ENCODE measurements around the gene KLC4.

Gene KLC4

GRCh38 chr6:43059168-43060033 lies at the start of gene KLC4, which contains the start of gene MRPL2:
KLC4 (plus strand) TSS chr6:43059631; CDS start chr6:43061336, 1,705 bp downstream.
MRPL2 (minus strand) TSS chr6:43059434; CDS start chr6:43059381, 53 bp downstream.
- DNase-seq (ENCODE audit: low spot score) = peak; percentile 99

- no peak for DNase-seq (ENCODE audit: low spot score)
Measured at GRCh38 chr6:43011207-43011606, 48.2 kb upstream of the KLC4 start.

- no peak for DNase-seq (ENCODE audit: low spot score)
Measured at GRCh38 chr6:43012364-43012763, 47.1 kb upstream of the KLC4 start.

- DNase-seq (ENCODE audit: low spot score) = no peak
Measured at GRCh38 chr6:43013097-43013842, 46.2 kb upstream of the KLC4 start.

GRCh38 chr6:43013843-43014433 lies 45.5 kb upstream of the KLC4 start, which contains the start of the genes KLHDC3 and MEA1:
KLHDC3 (plus strand) TSS chr6:43014249; CDS start chr6:43017193, 2,944 bp downstream.
MEA1 (minus strand) TSS chr6:43013946; CDS start chr6:43013813, 133 bp downstream.
- DNase-seq (ENCODE audit: low spot score) = peak; percentile 98

GRCh38 chr6:43014434-43014909 lies 45.0 kb upstream of the KLC4 start:
- DNase-seq (ENCODE audit: low spot score) = no peak

GRCh38 chr6:43016176-43016942 lies 43.1 kb upstream of the KLC4 start:
- no peak for DNase-seq (ENCODE audit: low spot score)

- no peak for DNase-seq (ENCODE audit: low spot score)
Measured at GRCh38 chr6:43016943-43017334, 42.5 kb upstream of the KLC4 start.

GRCh38 chr6:43019152-43019551 lies 40.3 kb upstream of the KLC4 start:
- DNase-seq (ENCODE audit: low spot score) = no peak

GRCh38 chr6:43020052-43020705 lies 39.3 kb upstream of the KLC4 start:
- no peak for DNase-seq (ENCODE audit: low spot score)

- DNase-seq (ENCODE audit: low spot score) = no peak
Measured at GRCh38 chr6:43020847-43021246, 38.6 kb upstream of the KLC4 start.

GRCh38 chr6:43021270-43022047 lies 38.0 kb upstream of the KLC4 start, which contains the start of gene RRP36:
RRP36 (plus strand) TSS chr6:43021623; CDS start chr6:43021655, 32 bp downstream.
- DNase-seq (ENCODE audit: low spot score) = peak; percentile 74

- no peak for DNase-seq (ENCODE audit: low spot score)
Measured at GRCh38 chr6:43024436-43024835, 35.0 kb upstream of the KLC4 start.

GRCh38 chr6:43026365-43026764 lies 33.1 kb upstream of the KLC4 start:
- no peak for DNase-seq (ENCODE audit: low spot score)

GRCh38 chr6:43029120-43029519 lies 30.3 kb upstream of the KLC4 start:
- no peak for DNase-seq (ENCODE audit: low spot score)

- DNase-seq (ENCODE audit: low spot score) = no peak
Measured at GRCh38 chr6:43032326-43032725, 27.1 kb upstream of the KLC4 start.

GRCh38 chr6:43033496-43034189 lies 25.8 kb upstream of the KLC4 start:
- no peak for DNase-seq (ENCODE audit: low spot score)

- DNase-seq (ENCODE audit: low spot score) = no peak
Measured at GRCh38 chr6:43034190-43034525, 25.3 kb upstream of the KLC4 start.

GRCh38 chr6:43035495-43036194 lies 23.8 kb upstream of the KLC4 start:
- DNase-seq (ENCODE audit: low spot score) = no peak

Measured in hematopoietic multipotent progenitor cell treated with erythropoietin and hydrocortisone succinate and interleukin-3 and kit ligand, for 17 days (in vitro differentiated cells).